AG04450 (cell line): ENCODE data around the gene ZFP36L1. TPM values are rescaled to one million over a fixed set of nuclear protein-coding genes. Genes with fewer than 3 reads are reported as not detected.

ENCODE experiments used
- CTCF ChIA-PET: fragments of 300-600, 350-600 bp; formaldehyde crosslinking; extraction: SDS; loops from one replicate; lab custom pipeline; 2022; ENCODE audit warnings: antibody characterized with exemption, inconsistent platforms; lab: Charles Lee
- POLR2A ChIA-PET: fragments of 350-600 bp; formaldehyde crosslinking; extraction: SDS; loops from one replicate; lab custom pipeline; 2021; ENCODE audit warnings: antibody characterized with exemption, inconsistent platforms; lab: Yijun Ruan, JAX
- DNase-seq: peaks from one replicate; pipeline ENCODE4 v3.0.0-alpha.2; 2011; ENCODE audit warnings: low read depth, low spot score
- H3K27ac ChIP-seq: one replicate; pipeline ENCODE4 v1.5.1; 2012; ENCODE audit warnings: low read depth, low read length, control low read depth
- H3K27me3 ChIP-seq: one replicate; pipeline ENCODE4 v1.6.0; 2012; ENCODE audit warnings: low read length; ENCODE audit not compliant: control insufficient read depth, insufficient read depth
- H3K4me3 ChIP-seq: 2 replicates; pipeline ENCODE4 v1.5.1; 2011; ENCODE audit warnings: mild to moderate bottlenecking, low read depth, low read length, control low read depth
- H3K9me3 ChIP-seq: 2 replicates; pipeline ENCODE4 v1.5.1; 2012; ENCODE audit warnings: low read length; ENCODE audit not compliant: control insufficient read depth, insufficient read depth
- CTCF ChIP-seq: IDR thresholded peaks from 2 replicates; pipeline ENCODE4 v1.5.1; 2011; ENCODE audit warnings: low read depth, low read length, control low read depth, inconsistent platforms
- polyA plus RNA-seq: library from polyadenylated mRNA; depleted of rRNA; stranded (reverse); fragments of >200 nt; gene quantifications from 2 replicates; pipeline ENCODE4 v1.2.3, GENCODE V29; 2011

Gene ZFP36L1
- polyA plus RNA-seq, 1 experiment = 54.4 TPM

GRCh38 chr14:68795597-68796417 is 2.9 kb upstream of the ZFP36L1 start:
- POLR2A ChIA-PET = interaction anchor here (0.6 to 3.2 kb wide), 9 partner anchors 9 to 913 kb away, joined by 3 to 37 read pairs (median 4); no protein-coding TSS in a partner anchor
- peak overlapping the region; percentile 100 for H3K4me3 ChIP-seq
- DNase-seq = no peak
- TF ChIP-seq CTCF = peak; percentile 67
- H3K27me3 ChIP-seq = no peaks in the 10 kb centered on the region
- H3K9me3 ChIP-seq = no peaks in the 10 kb centered on the region; the same call in 1 of the 2 replicates
- CTCF ChIA-PET = interaction anchor here (0.6 to 1.5 kb wide), 4 partner anchors 11 to 943 kb away, joined by 3 read pairs; no protein-coding TSS in a partner anchor
- peak overlapping the region; percentile 100 for H3K27ac ChIP-seq

- Histone ChIP-seq H3K27ac (peak overlapping the region; percentile 100), H3K9me3 (peaks cover 2% of the 10 kb centered on the region; the same call in 1 of the 2 replicates), H3K4me3 (peak overlapping the region; percentile 100), H3K27me3 (no peaks in the 10 kb centered on the region)
- TF ChIP-seq CTCF = no peak
- ChIA-PET CTCF (interaction anchor here (0.8 to 1.5 kb wide), 2 partner anchors 11 to 289 kb away, joined by 3 read pairs; no protein-coding TSS in a partner anchor), POLR2A (interaction anchor here (0.6 to 3.2 kb wide), 9 partner anchors 10 to 912 kb away, joined by 3 to 37 read pairs (median 4); no protein-coding TSS in a partner anchor)
- DNase-seq = peak; percentile 87
Observed at GRCh38 chr14:68794851-68795596, 2.2 kb upstream of the ZFP36L1 start.

- CTCF ChIA-PET = no interaction called here
- peak overlapping the region; percentile 100 for H3K27ac ChIP-seq
- no peak for TF ChIP-seq CTCF
- H3K9me3 ChIP-seq = peaks cover 5% of the 10 kb centered on the region; the same call in 1 of the 2 replicates
- H3K27me3 ChIP-seq = no peaks in the 10 kb centered on the region
- H3K4me3 ChIP-seq = peak overlapping the region; percentile 100
- DNase-seq = peak; percentile 90
- POLR2A ChIA-PET = interaction anchor here (1.5 to 3.2 kb wide), 5 partner anchors 11 to 584 kb away, joined by 3 to 37 read pairs (median 10); no protein-coding TSS in a partner anchor
Observed at GRCh38 chr14:68794130-68794850, 1.4 kb upstream of the ZFP36L1 start.

GRCh38 chr14:68793734-68794129 is 865 bp upstream of the ZFP36L1 start:
- peak overlapping the region; percentile 100 for H3K27ac ChIP-seq
- TF ChIP-seq CTCF = no peak
- POLR2A ChIA-PET = interaction anchor here (0.6 to 5.2 kb wide), 33 partner anchors 9 to 859 kb away, joined by 3 to 105 read pairs (median 6); no protein-coding TSS in a partner anchor
- H3K9me3 ChIP-seq = peaks cover 5% of the 10 kb centered on the region; the same call in 1 of the 2 replicates
- H3K4me3 ChIP-seq = peak overlapping the region; percentile 100
- no peaks in the 10 kb centered on the region for H3K27me3 ChIP-seq
- no peak for DNase-seq
- CTCF ChIA-PET = interaction anchor here (0.6 to 1.2 kb wide), 2 partner anchors 10 to 416 kb away, joined by 3 read pairs; no protein-coding TSS in a partner anchor
